SJSA1 (cell line): ENCODE results near the gene CCDC136. TPM values are rescaled to one million over a fixed set of nuclear protein-coding genes. Genes with fewer than 3 reads are reported as not detected.
A peak's percentile ranks its signal among the peaks of the same experiment; 100 is the strongest.

Experiments used
- DNase-seq, 2 experiments: peaks; one replicate each; pipeline ENCODE4 v3.0.0-alpha.2; 2015 to 2020; ENCODE audit warnings: low spot score in 2 of 2, low read depth in 1 of 2
- H3K27ac ChIP-seq: fragments of 250-450 bp; sonication (Bioruptor Pico); 2 replicates; pipeline ENCODE4 v1.5.1; 2020; ENCODE audit warnings: mild to moderate bottlenecking, moderate library complexity
- H3K27me3 ChIP-seq: fragments of 250-450 bp; sonication (Bioruptor Pico); replicated peaks from 2 replicates; pipeline ENCODE4 v1.5.1; 2020; ENCODE audit warnings: mild to moderate bottlenecking, moderate library complexity
- H3K36me3 ChIP-seq: fragments of 250-450 bp; sonication (Bioruptor Pico); 2 replicates; pipeline ENCODE4 v1.5.1; 2020; ENCODE audit warnings: mild to moderate bottlenecking
- H3K4me1 ChIP-seq: fragments of 250-450 bp; sonication (Bioruptor Pico); replicated peaks from 2 replicates; pipeline ENCODE4 v1.6.1; 2021; ENCODE audit warnings: mild to moderate bottlenecking
- H3K4me3 ChIP-seq: fragments of 250-450 bp; sonication (Bioruptor Pico); 2 replicates; pipeline ENCODE4 v1.5.1; 2020; ENCODE audit warnings: mild to moderate bottlenecking
- H3K9me3 ChIP-seq: fragments of 250-450 bp; sonication (Bioruptor Pico); replicated peaks from 2 replicates; pipeline ENCODE4 v1.5.1; 2020; ENCODE audit warnings: mild to moderate bottlenecking
- total RNA-seq: library from RNA; depleted of rRNA; stranded (reverse); fragments of >200 nt; shearing (Covaris generic); gene quantifications from 2 replicates; pipeline ENCODE4 v1.2.3, GENCODE V29; 2014

The CCDC136 gene
- total RNA-seq, 1 experiment from 2014 or later: 1.8 TPM

DNA sequence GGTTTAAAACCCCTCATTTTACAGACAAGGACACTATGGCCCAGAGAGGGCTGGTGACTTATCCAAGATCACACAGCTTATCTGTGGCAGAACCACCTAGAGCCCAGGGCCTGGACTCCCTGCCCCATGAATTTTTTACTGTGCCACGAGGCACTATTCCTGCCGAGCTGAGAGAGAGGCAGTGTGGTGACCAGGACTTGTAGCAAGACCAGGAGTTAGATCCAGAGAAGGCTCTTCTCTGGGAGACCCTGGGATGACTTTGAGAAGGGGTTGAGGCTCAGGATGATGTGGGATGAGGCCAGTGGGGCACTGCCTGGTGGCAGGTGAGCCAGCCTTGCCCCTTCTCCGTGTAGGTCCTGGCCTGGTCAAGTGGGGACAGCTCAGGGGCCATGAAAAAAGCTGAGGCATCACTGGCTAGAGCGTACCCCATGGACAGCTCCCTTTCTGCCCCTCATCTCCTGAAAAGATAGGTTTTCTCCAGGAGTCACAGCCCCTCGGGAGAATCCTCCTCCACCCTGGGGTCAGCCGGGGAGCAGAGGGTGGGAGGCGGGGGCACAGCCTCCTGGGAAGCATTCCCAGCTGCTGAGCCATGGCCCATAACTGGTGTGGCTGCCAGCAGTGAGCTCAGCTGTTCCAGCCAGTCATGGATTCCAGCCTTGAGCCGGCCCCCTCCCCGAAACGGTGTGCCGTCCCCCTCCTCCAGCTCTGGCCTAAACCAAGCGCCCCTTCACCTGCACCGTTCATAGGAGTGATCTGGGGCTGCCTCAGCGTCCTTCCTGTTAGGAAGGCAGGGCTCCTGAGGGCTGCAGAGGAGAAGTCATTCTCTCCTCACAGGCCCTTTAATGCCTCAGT lies 44.2 kb downstream of the CCDC136 start:
- Histone ChIP-seq H3K27me3 (no peaks in the 10 kb centered on the region), H3K36me3 (peaks cover 71% of the 10 kb centered on the region), H3K27ac (no peak overlapping the region), H3K4me1 (peaks cover 30% of the 10 kb centered on the region), H3K4me3 (no peak overlapping the region), H3K9me3 (no peaks in the 10 kb centered on the region)
- no peak for DNase-seq

DNA sequence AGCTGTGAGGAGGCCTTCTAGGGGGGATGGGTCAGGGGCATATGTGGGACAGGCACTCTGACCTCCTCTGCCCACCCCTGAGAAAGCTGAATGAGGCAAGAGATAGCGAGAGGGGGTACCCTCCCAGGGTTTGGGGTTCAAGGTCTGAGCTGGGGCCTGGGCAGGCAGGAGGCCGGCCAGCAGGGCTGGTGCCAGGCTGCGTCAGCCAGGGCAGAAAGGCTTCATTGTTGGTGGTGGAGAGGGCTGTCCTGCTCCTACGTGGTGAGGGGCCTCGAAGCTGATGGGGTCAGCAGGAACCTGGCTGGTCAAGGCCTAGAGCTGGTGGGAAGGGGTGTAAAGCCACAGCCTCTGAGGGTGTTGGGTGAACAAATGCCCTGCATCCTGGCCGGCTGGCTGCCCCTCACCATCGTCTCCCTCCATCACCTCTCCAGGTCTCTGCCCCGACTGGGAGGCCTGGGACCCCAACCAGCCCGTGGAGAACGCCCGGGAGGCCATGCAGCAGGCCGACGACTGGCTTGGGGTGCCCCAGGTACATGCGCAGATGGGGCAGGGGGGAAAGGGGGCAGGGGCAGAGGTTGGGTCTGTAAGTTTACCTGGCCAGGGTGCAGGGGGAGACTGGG lies 45.1 kb downstream of the CCDC136 start:
- Histone ChIP-seq H3K36me3 (peaks cover 79% of the 10 kb centered on the region), H3K4me1 (peaks cover 28% of the 10 kb centered on the region), H3K27me3 (no peaks in the 10 kb centered on the region), H3K9me3 (no peaks in the 10 kb centered on the region), H3K4me3 (no peak overlapping the region), H3K27ac (no peak overlapping the region)
- peak in 1 of 2 experiments; percentile 31 for DNase-seq

DNA sequence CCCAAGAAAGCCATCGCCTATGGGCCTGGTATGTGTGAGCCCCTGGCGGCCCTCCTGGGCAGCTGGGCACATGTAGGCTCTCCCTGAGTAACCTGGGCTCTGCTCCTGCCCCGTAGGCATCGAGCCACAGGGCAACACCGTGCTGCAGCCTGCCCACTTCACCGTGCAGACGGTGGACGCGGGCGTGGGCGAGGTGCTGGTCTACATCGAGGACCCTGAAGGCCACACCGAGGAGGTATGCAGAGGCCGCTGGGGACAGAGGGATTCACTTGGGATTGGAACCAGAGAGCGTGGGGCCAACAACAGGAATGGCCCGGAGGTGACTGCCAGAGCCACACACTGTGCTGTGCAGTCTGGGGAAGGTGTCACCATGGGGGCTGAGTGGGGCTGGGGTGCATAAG lies 45.8 kb downstream of the CCDC136 start:
- Histone ChIP-seq H3K4me1 (peaks cover 22% of the 10 kb centered on the region), H3K4me3 (no peak overlapping the region), H3K27ac (no peak overlapping the region), H3K27me3 (no peaks in the 10 kb centered on the region), H3K36me3 (peaks cover 84% of the 10 kb centered on the region), H3K9me3 (no peaks in the 10 kb centered on the region)
- no peak for DNase-seq

DNA sequence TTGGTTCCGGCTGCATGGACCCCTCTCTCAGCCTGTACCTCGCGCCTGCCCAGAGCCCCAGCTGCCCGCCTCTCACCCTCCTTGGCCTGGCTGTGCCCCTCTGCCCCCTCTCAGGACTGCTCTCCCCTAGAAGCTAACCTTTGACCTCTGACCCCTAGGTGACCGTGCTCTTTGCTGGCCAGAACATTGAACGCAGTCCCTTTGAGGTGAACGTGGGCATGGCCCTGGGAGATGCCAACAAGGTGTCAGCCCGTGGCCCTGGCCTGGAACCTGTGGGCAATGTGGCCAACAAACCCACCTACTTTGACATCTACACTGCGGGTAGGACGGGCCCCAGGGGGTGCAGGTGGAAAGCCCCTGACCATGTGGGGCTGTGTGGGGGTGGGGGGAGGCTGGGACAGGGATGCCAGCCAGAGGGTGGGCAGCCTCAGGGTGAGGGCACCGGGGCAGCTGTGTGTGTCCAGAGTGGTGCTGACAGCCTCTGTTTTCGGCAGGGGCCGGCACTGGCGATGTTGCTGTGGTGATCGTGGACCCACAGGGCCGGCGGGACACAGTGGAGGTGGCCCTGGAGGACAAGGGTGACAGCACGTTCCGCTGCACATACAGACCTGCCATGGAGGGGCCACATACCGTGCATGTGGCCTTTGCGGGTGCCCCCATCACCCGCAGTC lies 46.5 kb downstream of the CCDC136 start:
- H3K27ac ChIP-seq: no peak overlapping the region
- peak in 1 of 2 experiments; percentile 39 for DNase-seq
- peaks cover 87% of the 10 kb centered on the region for H3K36me3 ChIP-seq

DNA sequence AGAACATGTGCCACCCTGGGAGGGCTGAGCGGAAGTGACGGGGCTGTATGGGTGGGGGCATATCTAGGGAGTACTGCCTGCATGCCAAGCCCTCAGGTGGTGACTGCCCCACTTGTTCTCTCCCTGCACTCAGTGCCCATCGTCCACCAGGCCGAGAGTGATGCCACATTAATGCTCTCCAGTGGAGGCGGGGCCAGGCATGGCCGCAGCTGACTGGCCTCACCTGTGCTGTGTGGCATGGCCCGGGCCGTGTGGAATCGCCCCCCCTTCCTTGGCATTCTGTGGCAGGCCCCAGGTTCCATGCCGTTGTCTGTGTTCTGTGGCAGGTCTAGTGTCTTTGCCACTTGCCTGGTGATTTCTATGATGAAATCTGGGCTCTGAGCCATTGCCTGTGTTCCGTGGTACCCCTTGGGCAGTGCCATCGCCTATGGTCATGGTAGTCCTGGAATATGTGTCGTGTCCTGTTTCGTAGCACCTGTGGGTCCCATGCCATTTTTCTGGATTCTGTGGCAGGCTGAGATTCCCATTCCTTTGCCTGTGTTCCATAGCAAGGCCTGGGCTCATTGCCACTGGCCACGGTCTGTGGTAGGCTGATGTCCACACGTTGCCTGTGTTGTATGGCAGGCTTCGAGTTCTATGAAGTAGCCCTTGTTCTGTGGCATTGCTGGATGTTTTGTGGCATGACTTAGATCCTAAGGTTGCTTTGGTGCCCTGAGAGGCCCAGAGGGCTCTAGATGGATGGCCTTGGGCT lies 47.4 kb downstream of the CCDC136 start:
- Histone ChIP-seq H3K9me3 (no peaks in the 10 kb centered on the region), H3K36me3 (peaks cover 93% of the 10 kb centered on the region), H3K27ac (no peak overlapping the region), H3K4me3 (no peak overlapping the region), H3K27me3 (no peaks in the 10 kb centered on the region), H3K4me1 (peaks cover 6% of the 10 kb centered on the region)
- peak in 1 of 2 experiments; percentile 39 for DNase-seq

More for the DNA sequence above, 46.5 kb downstream of the CCDC136 start:
- Histone ChIP-seq H3K4me1 (peaks cover 15% of the 10 kb centered on the region), H3K9me3 (no peaks in the 10 kb centered on the region), H3K4me3 (no peak overlapping the region), H3K27me3 (no peaks in the 10 kb centered on the region)

DNA sequence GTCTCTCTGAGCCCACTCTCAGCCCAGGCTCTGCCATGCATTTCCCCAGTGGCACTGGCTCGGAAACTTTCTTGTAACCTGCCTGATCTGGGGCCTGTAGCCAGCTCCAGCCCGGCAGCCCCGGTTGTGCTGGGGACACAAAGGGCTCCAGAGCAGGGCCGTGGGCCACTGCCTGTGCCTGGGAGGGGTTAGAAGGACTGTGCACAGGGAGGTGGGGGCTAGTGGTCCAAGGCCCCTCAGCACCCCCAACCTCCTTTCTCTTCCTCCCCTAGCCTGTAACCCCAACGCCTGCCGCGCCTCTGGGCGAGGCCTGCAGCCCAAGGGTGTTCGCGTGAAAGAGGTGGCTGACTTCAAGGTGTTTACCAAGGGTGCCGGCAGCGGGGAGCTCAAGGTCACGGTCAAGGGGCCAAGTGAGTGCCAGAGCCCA lies 48.0 kb downstream of the CCDC136 start:
- Histone ChIP-seq H3K36me3 (peaks cover 96% of the 10 kb centered on the region), H3K9me3 (no peaks in the 10 kb centered on the region), H3K27ac (no peak overlapping the region), H3K4me1 (peaks cover 6% of the 10 kb centered on the region), H3K4me3 (no peak overlapping the region), H3K27me3 (no peaks in the 10 kb centered on the region)
- DNase-seq: no peak

DNA sequence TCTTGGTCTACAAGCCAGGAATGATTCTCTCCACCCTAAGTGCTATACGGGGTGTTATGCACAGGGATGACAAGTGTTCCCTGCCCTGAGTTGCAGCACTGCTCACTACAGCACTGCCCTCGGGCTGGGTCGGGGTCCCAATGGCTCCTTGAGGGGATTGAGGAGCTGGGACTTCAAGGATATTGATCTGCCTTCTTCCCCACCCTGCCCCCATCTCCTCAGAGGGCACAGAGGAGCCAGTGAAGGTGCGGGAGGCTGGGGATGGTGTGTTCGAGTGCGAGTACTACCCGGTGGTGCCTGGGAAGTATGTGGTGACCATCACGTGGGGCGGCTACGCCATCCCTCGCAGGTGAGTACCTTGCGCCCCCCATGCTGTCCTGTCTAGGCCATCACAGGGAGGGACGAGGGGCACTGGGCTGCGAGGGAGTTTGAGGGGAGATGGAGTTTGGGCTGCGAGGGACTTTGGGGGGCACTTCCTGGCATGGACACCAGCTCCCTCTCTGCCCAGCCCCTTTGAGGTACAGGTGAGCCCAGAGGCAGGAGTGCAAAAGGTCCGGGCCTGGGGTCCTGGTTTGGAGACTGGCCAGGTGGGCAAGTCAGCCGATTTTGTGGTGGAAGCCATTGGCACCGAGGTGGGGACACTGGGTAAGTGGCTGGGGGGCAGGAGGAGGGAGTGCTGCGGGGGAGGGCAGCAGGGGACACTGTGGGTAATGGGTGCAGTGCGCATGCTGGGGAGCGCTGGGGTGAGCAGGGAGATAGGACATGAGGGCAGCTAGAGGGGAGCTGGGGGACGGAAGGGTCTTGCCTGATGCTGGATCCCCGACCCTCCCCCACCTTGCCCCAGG lies 48.8 kb downstream of the CCDC136 start:
- peak in 1 of 2 experiments; percentile 37 for DNase-seq
- peaks cover 96% of the 10 kb centered on the region for H3K36me3 ChIP-seq
- no peak overlapping the region for H3K27ac ChIP-seq
- no peaks in the 10 kb centered on the region for H3K9me3 ChIP-seq
- H3K27me3 ChIP-seq: no peaks in the 10 kb centered on the region
- H3K4me3 ChIP-seq: no peak overlapping the region
- H3K4me1 ChIP-seq: peaks cover 6% of the 10 kb centered on the region

DNA sequence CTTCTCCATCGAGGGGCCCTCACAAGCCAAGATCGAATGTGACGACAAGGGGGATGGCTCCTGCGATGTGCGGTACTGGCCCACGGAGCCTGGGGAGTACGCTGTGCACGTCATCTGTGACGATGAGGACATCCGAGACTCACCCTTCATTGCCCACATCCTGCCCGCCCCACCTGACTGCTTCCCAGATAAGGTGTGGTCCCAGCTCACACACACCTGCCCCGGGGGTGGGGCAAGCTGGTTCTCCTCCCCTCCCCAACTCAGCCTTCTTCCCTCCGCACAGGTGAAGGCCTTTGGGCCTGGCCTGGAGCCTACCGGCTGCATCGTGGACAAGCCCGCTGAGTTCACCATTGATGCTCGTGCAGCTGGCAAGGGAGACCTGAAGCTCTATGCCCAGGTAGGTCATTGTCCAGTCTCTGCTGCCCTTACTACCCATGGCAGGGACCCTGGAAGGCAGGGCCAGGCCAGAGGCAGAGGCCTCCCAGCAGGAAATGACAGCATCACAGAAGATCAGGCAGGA lies 49.5 kb downstream of the CCDC136 start:
- peak in 1 of 2 experiments; percentile 39 for DNase-seq
- peaks cover 94% of the 10 kb centered on the region for H3K36me3 ChIP-seq
- peaks cover 6% of the 10 kb centered on the region for H3K4me1 ChIP-seq
- H3K9me3 ChIP-seq: no peaks in the 10 kb centered on the region
- no peaks in the 10 kb centered on the region for H3K27me3 ChIP-seq
- H3K4me3 ChIP-seq: no peak overlapping the region
- no peak overlapping the region for H3K27ac ChIP-seq

DNA sequence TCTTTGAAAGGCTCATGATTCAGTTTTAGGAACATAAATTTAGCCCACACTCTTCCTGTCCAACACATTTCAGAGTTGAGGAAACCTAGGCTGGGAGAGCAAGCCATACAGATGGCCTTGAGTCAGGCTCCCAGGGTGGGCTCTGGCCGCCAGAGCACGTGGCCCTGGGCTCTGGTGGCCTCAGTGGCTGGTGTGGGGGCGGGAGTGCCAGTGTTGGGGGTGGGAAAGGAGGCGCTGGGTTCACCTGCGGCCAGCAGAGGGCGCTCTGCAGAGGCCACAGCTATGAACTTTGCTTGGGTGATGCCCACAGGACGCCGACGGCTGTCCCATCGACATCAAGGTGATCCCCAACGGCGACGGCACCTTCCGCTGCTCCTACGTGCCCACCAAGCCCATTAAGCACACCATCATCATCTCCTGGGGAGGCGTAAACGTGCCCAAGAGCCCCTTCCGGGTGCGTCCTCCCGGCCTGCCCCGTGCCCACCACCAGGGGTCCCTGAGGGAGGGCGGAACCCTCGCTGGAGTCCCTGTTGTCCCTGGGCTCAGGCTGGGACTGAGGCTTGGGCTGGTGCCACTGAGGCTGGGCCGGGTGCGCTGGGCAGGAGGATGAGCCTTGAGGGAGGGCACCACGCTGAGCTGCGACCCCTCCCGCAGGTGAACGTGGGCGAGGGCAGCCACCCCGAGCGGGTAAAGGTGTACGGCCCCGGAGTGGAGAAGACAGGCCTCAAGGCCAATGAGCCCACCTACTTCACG lies 50.3 kb downstream of the CCDC136 start:
- H3K36me3 ChIP-seq: peaks cover 96% of the 10 kb centered on the region
- peak; percentile 31 to 75 for DNase-seq

DNA sequence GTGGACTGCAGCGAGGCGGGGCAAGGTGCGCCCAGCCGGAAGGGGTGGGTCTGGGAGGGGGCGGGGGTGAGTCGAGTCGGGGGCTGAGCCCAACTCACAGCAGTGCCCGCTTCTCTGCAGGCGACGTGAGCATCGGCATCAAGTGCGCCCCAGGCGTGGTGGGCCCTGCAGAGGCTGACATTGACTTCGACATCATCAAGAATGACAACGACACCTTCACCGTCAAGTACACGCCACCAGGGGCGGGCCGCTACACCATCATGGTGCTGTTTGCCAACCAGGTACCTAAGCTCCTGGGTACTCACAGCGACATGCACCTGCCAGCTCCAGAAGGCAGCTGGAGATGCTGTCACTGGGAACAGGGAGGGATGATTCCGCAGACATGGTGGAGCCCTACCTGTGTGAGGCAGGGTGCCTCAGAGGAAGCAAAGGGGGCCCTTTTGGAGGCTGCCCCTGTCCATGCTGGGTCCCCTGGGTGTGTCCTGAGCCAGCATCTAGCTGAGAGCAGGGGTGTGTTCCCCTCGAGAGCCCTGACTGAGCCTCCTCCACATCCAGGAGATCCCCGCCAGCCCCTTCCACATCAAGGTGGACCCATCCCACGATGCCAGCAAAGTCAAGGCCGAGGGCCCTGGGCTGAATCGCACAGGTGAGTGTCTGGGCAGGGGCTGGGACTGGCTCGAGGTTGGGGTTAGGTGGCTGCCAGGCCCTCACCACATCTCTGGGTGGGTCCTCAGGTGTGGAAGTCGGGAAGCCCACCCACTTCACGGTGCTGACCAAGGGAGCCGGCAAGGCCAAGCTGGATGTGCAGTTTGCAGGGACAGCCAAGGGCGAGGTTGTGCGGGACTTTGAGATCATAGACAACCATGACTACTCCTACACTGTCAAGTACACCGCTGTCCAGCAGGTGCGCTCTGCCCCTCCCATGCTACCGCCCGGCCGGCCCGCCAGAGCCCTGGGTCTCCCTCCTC lies 51.2 kb downstream of the CCDC136 start:
- DNase-seq: peak in 1 of 2 experiments; percentile 45
- Histone ChIP-seq H3K27ac (no peak overlapping the region), H3K36me3 (peaks cover 96% of the 10 kb centered on the region), H3K9me3 (no peaks in the 10 kb centered on the region), H3K4me3 (no peak overlapping the region), H3K27me3 (no peaks in the 10 kb centered on the region), H3K4me1 (peaks cover 6% of the 10 kb centered on the region)

More for the DNA sequence above, 50.3 kb downstream of the CCDC136 start:
- Histone ChIP-seq H3K4me1 (peaks cover 6% of the 10 kb centered on the region), H3K27ac (no peak overlapping the region), H3K4me3 (no peak overlapping the region), H3K9me3 (no peaks in the 10 kb centered on the region), H3K27me3 (no peaks in the 10 kb centered on the region)

DNA sequence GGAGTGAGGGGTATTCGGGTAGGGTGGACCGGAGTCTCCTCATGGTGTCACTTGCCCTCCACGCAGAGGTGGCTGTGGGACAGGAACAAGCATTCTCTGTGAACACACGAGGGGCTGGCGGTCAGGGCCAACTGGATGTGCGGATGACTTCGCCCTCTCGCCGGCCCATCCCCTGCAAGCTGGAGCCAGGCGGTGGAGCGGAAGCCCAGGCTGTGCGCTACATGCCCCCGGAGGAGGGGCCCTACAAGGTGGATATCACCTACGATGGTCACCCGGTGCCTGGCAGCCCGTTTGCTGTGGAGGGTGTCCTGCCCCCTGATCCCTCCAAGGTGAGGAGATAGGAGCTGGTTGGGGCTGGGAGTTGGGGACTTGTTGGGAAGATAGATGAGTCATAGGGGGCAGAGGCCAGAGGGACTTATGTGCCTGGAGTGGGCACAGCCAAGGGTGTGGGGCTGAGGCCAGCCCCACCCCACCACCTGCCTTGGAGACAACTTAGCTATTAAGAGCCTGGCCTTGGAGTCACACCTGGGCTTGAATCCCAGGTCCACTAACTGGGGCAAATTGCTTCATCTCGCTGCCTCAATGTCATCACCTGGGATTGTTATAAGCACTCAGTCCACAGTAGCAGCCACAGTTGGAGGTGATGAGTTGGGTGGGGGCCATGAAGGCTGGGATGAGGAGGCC lies 52.3 kb downstream of the CCDC136 start:
- no peak overlapping the region for H3K4me3 ChIP-seq
- peaks cover 92% of the 10 kb centered on the region for H3K36me3 ChIP-seq
- DNase-seq: no peak
- H3K4me1 ChIP-seq: peaks cover 6% of the 10 kb centered on the region
- no peaks in the 10 kb centered on the region for H3K9me3 ChIP-seq
- H3K27ac ChIP-seq: no peak overlapping the region
- H3K27me3 ChIP-seq: no peaks in the 10 kb centered on the region
